Stimulated activated CD4-positive, alpha-beta T cell treated with anti-CD3 and anti-CD28 coated beads, Interleukin-1b, Interleukin-23, amount 100 ng/mL, for 4 hours (primary cell): ENCODE measurements around the gene YIPF7.

Experiments used
- DNase-seq, 2 donors: peaks; one replicate each; pipeline ENCODE4 v3.0.0-alpha.2; 2020; ENCODE audit warnings: low read depth in 2 of 2

Gene YIPF7

DNA sequence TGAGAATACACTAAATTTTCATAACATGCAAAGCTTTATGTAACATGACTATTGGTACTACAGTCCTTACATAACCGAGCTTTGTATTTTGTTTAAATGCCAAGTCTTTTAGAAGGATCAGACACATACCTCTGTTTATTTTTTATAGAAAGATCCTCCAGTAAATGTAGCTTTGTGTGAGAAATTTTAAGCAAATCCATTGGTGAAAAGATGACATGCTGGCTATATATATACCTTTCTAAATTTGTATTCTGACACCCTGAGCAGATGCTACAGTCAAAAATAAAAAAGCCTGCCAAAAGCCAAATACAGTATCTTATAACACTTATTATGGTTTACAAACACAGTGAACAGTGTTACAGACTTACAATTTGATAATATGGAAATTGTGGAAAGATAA, at the start of gene YIPF7:
Gene YIPF7, minus strand, starts transcription at position 201 of the 400 bp plus-strand sequence. CDS start 1,525 bp downstream, outside the sequence.
- DNase-seq = no peak

GRCh38 chr4:44701037-44701436, 49.6 kb upstream of the YIPF7 start:
- DNase-seq = no peak

GRCh38 chr4:44700427-44700826, 49.0 kb upstream of the YIPF7 start:
- DNase-seq = no peak

DNA sequence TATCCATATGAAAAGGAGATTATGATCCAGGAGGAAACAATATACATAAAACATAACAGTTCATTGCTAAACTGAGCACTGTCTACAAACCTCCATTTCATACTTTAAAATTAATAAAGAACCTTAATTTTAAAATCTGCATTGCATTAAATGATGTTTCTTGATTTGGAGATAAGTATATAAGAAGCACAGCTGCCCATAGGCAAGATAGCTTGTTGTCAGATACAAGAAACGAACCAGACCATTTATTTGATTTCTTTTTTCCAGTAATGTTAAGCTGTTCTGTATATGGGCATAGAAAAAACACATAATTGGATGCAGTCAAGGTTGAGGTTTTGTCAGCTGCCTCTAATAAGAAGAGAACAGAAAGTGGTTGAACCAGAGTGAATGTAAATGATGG, 33.2 kb upstream of the YIPF7 start:
- no peak for DNase-seq

- no peak for DNase-seq
Observed at GRCh38 chr4:44679060-44679459, 27.6 kb upstream of the YIPF7 start.

DNA sequence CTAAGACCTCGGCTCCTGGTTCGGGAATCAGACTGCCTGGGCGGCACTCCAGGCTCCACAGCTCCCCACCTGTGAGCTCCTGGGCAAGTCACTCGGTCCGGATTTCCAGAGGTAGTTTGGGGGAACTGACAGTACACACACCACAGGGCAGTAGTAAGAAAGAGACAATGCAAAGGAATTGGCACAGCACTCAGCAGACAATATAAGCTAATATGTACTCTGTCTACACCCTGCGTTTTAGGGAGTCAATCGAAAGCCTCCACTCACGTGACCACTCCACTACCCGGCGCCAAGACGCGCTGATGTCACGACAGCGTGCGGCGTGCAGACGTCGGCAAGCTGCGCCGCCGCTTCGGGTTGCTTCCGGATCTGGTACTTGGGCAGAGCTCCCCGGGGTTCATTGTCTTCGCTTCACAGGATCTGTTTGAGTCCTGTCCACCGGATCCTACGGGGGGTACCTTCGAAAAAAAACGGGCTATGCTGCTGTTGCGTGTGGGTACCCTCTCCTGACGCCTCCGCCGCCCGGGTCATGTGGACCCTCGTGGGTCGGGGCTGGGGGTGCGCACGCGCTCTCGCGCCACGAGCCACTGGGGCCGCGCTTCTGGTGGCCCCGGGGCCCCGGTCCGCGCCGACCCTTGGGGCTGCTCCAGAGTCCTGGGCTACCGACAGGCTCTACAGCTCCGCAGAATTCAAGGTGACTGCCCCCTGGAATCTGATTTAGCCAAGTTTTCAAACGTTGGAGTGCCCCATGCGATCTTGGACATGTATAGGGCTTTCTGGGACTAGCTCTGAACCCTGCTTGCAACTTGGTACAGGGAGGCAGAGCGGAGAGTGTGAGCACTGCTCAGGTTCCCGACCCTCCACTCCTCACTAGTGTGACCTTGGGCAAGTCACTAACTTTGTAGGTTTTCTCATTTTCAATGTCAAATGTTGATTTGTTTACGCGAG, 26.9 kb upstream of the YIPF7 start, which contains the start of gene GUF1:
Gene GUF1, plus strand, starts transcription at position 327 of the 948 bp plus-strand sequence. Its CDS starts 203 bp downstream, at position 530.
- peak; percentile 76 to 78 for DNase-seq

- no peak for DNase-seq
Observed at GRCh38 chr4:44675366-44675765, 23.9 kb upstream of the YIPF7 start.

GRCh38 chr4:44674471-44674870, 23.0 kb upstream of the YIPF7 start:
- no peak for DNase-seq

DNA sequence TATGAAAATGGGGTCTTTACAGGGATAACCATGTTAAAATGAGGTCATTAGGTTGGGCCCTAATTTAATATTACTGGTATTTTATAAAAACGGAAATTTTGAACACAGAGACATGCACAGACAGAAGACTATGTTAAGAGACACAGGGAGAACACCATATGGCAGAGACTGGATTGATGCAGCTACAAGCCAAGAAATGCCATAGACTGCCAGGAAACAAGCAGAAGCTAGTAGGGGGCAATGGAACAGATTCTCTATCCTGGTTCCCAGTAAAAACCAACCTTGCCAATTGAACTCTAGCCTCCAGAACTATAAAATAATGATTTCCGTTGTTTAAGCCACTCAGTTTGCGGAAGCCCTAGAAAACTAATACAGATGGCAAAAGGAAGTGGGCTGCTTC, 20.2 kb upstream of the YIPF7 start:
- DNase-seq = no peak

DNA sequence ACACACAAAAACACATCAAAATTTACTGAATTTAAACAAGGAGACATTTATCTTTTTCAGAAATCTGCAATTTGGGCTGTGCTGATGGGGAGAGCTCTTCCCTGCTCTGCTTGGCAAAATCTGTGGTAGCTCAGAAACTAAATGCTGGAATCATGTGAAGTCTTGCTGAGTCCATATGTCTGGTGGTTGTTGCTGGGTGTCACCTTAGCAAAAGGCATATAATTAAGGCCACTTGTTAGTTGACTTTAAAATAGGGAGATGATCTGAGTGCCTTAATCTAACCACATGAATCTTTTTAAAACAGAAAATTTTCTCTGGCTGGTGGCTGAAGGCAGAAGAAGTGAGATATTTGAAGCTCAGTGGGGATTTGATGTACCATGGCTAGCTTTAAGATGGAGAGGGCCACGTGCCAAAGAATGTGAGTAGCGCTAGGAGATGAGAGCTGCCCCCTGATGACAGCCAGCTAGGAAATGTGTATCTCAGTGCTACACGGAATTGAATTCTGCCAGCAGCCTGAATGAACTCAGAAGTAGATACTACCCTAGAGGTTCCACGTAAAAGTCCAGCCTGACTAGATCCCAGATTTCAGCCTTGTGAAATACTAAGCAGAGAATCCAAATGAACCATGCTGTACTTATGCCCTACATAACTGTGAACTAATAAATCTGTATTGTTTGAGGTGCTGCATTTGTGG, 19.2 kb upstream of the YIPF7 start:
- DNase-seq = no peak

DNA sequence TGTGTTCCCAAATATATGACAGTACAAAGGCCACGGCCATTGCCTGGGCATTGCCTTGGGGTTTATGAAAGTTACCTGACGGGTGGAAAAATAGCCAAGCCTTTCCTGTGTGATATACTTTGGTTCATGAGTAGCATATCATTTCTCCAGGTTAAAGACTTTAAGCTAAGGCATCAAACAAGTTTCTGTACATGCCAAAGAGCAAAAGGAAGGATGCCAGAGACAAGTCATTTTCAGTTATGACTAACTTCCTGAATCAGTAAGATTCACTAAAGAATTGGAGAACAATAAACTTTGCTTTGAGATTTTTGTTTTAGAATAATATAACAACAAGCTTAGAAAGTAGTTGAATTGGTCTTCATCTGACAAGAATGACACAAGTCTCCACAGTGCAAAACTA, 17.1 kb upstream of the YIPF7 start:
- no peak for DNase-seq

GRCh38 chr4:44663539-44664263, 12.3 kb upstream of the YIPF7 start:
- DNase-seq = no peak

DNA sequence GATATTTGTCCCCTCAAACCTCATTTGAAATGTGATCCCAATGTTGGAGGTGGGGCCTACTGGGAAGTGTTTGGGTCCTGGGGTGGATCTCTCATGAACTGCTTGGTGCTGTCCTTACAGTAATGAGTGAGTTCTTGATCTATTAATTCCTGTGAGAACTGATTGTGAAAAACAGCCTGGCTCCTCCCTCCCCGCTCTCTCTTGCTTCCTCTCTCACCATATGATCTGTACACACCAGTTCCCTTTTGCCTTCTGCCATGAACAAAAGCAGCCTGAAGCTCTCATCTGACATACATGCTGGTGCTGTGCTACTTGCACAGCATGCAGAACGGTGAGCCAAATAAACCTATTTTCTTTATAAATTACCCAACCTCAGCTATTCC, 11.2 kb upstream of the YIPF7 start:
- DNase-seq = no peak

DNA sequence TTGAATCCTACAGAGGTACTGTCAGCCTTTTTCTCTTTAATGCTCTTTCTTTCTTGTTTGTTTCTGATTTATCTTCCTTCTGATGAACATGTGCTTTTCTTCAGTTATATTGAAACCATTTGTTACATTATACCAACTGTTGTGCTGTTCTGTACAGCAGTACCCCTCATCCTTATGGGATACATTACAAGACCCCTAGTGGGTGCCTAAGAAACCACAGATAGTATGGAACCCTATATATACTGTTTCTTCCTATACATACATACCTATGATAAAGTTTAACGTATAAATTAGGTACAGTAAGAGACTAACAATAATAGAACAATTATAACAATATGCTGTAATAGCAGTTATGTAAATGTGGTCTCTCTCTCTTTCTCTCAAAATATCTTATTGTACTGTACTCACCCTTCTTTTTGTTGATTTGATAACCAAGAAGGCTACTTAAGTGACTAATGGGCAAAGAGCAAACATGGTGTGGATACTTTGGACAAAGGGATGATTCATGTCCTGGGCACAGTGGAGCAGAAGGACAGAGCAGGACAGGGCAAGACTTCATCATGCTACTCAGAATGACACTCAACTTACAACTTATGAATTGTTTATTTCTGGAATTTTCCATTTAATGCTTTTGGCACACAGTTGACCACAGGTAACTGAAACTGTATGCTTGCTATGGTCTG, 10.7 kb upstream of the YIPF7 start:
- DNase-seq = no peak

DNA sequence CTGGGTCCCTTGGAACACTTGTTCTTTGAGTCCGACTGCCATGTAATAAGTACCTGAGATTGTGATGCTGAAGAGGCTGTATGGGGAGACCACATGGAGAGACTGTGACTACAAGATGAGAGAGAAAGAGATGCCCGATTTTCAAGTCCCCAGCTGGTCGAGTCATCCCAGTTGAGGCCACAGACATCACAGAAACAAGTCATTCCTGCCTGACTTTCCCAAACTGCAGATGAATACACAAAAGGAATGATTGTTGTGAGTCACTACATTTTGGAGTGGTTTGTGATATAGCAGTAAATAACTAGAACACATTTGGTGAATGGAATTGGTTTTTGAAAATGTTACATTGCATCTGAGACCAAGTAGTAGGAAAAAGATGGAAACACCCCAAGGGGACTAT, 9.0 kb upstream of the YIPF7 start:
- no peak for DNase-seq

DNA sequence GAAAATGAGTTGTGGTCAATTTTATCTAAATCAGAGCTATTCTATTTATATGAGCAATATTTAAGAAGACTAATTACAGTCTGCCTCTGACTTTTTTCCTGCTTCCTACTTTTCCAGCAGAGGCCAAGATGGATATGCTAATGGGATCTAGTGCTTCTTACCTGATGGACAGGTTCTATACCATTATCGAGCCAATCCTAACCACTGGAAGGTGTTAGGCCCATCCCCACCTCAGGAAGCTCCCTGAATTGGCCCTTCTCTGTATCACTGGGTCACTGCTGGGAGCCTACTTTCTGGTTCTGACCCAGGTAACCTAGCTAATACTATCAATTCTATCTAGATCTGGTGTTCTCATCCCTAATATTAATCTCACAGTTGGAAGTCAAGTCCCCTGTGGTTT, 577 bp upstream of the YIPF7 start:
- DNase-seq = no peak

- no peak for DNase-seq
Observed at GRCh38 chr4:44646151-44646550, 5.3 kb downstream of the YIPF7 start.

DNA sequence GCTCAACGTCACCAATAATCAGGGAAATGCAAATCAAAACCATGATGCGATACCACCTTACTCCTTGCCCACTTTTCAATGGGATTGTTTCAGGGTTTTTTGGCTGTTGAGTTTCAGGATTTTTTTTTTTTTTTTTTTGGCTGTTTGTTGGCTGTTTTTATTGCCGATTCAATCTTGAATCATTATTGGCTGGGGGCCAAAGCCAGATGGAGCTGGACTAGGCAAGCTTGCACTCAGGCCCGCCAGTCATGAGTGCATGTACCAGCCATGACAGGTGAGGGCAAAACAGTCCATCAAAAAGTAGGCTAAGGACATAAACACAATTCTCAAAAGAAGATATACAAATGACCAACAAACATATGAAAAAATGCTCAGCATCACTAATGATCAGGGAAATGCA, 13.3 kb downstream of the YIPF7 start:
- no peak for DNase-seq

DNA sequence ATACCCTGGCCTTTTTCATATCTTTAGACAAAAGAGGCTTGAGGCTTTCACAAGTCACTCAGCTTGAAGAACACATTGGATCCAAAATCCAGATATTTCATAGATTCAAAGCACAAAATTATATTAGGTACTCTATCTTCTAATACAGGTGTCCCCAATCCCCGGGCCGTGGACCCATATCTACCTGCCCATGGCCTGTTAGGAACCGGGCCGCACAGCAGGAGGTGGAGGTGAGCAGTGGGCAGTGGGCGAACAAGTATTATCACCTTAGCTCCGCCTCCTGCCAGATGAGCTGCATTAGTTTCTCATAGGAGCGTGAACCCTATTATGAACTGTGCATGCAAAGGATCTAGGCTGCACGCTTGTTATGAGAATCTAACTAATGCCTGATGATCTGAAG, 18.7 kb downstream of the YIPF7 start:
- DNase-seq = no peak

DNA sequence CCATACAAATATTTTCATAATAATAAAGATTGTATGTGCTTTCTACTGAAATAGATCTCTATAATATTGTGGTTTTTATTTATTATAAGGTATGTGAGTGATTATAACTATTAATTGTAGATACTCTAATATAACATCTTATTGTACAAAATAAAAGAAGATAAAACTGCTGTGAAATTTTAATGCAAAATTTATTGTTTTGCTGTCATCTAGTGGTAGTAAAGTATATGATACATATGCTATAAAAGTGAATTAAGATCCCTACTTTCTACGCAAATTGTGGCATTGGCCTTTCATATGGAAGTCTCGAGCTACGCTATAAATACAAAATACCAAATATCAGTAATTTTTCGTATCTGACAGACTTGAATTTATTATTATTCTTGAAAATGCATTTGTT, 19.3 kb downstream of the YIPF7 start:
- no peak for DNase-seq

DNA sequence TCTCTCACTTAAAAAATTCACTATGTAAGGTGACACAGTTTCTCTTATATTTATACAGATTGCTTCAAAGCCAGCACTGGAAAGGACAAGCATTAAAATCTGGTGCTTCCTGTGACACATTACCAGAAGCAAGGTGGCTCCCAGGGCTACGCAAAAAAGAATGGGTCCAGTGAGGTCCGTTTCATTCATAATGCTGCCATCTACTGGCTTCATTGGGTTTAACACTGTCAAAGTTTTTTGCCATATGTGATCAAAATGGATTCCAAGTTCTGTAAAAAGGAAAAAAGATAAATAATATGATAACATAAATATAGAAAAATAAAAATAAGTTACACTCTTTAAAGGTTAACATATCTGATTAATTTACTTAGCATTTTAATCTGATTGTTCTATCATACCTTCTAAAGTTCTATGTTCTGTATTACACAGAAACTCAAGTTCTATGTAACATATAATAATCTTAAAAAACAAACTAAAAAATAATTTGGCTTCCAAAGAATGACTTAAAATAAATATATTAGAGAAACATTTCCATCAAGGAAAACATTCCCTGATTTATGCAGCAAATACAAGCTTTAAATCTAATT, 22.1 kb downstream of the YIPF7 start:
- DNase-seq = peak in 1 of 2 donors; percentile 5
